HG03280 (cell line): ENCODE measurements around the gene KCNK7.
"Not testable (repeated sequence)": the region's sequence is repeated elsewhere in the genome, so short reads cannot be mapped to it uniquely, and the experiment has no call there.

Source experiments
- ATAC-seq: cut with Tn5 transposase; IDR thresholded peaks from one replicate; pipeline ENCODE4 v1.9.1; 2021; ENCODE audit warnings: mild to moderate bottlenecking, moderate library complexity; ENCODE audit not compliant: unreplicated experiment

Gene KCNK7

GRCh38 chr11:65595543-65596281, at the start of gene KCNK7:
TSS of gene KCNK7 (minus strand) at chr11:65595800. CDS start at chr11:65595772, 28 bp downstream.
- ATAC-seq, result no peak

GRCh38 chr11:65644837-65645236, 49.2 kb upstream of the KCNK7 start:
- no peak for ATAC-seq

GRCh38 chr11:65643971-65644370, 48.4 kb upstream of the KCNK7 start:
- no peak for ATAC-seq

- ATAC-seq, result no peak
Observed at GRCh38 chr11:65642014-65642671, 46.5 kb upstream of the KCNK7 start.

GRCh38 chr11:65641297-65642013, 45.9 kb upstream of the KCNK7 start:
- ATAC-seq, result no peak

- no peak for ATAC-seq
Observed at GRCh38 chr11:65640483-65641296, 45.1 kb upstream of the KCNK7 start.

DNA sequence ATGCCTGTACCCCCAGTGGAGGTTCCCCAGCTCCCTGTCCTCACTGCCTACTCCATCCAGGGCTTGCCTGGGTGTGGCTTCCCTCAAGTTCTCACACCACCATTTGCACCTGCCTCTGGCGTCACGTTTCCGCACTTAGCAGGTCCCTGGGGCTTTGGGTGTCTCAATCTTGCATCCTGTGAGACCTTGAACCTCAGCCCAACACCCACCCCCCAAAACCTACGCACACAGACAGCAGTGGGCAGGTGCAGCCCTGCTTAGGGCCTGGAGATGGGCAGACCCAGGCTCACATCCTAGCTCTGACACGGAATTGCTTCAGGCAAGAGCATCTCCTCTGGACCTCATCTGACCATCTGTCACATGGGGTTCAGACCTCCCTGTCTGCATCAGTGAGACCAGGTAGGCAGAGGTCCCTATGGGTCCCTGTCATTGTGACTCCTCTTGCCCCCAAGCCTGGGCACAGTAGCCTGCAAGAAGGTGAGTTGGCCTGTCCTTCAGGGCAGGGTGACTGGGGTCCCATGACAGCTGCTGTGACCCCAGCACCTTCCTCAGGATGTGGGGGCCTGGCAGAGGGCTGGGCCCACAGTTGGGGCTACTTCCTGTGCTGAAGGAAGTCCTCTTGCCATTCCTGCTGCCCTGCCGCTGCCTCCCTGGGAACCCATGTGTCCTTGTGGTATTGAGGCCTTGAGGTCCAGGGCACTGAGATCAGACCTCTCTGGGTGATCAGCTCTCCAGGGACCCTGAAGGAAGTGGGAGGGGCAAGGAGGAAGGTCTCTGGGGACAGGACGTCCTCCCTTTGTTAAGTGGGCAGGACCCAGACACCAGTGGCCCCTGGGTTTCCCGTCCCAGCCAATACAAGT, 44.3 kb upstream of the KCNK7 start:
- ATAC-seq, result no peak

DNA sequence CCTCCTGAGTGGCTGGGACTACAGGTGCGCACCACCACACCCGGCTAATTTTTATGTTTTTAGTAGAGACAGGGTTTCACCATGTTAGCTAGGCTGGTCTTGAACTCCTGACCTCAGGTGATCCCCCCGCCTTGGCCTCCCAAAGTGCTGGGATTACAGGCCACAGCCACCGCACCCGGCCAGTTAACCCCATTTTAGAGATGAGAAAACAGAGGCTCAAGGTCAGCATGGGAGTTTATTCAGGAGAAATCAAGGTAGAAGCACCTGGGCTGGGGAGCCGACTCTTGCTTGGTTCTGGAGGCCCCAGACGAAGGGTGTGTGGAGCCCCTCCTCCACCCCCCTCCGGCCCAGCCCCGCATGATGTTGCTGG, 43.6 kb upstream of the KCNK7 start:
- ATAC-seq, result not testable (repeated sequence)

- ATAC-seq, result peak; percentile 55
Observed at GRCh38 chr11:65637794-65638419, 42.3 kb upstream of the KCNK7 start, which contains the start of gene SIPA1. TSS of gene SIPA1 (plus strand) at chr11:65638101. CDS start at chr11:65640922, 2,821 bp downstream.

GRCh38 chr11:65637032-65637557, 41.5 kb upstream of the KCNK7 start:
- ATAC-seq, result no peak

GRCh38 chr11:65636108-65637031, 40.8 kb upstream of the KCNK7 start:
- ATAC-seq, result no peak

DNA sequence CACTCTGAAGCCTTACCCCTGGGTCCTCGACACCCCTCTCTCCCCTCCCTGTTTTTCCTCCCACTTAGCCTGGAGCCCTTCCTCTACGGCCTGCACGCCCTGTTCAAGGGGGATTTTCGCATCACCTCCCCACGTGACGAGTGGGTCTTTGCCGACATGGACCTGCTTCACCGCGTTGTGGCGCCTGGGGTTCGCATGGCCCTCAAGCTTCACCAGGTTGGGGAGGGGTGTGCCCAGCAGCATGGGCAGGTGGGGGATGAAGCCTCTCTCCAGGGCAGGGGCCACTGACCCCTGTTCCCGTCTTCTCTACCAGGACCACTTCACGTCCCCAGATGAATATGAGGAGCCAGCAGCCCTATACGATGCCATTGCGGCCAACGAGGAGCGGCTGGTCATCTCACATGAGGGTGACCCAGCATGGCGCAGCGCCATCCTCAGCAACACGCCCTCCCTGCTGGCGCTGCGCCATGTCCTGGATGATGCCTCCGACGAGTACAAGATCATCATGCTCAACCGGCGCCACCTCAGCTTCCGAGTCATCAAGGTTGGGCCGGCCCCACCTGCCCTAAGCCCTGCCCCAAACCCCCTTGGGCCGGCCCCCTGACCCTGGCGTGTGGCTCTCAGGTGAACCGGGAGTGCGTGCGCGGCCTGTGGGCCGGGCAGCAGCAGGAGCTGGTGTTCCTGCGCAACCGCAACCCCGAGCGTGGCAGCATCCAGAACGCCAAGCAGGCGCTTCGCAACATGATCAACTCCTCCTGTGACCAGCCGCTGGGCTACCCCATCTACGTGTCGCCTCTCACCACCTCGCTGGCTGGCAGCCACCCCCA, 39.5 kb upstream of the KCNK7 start:
- ATAC-seq, result no peak

DNA sequence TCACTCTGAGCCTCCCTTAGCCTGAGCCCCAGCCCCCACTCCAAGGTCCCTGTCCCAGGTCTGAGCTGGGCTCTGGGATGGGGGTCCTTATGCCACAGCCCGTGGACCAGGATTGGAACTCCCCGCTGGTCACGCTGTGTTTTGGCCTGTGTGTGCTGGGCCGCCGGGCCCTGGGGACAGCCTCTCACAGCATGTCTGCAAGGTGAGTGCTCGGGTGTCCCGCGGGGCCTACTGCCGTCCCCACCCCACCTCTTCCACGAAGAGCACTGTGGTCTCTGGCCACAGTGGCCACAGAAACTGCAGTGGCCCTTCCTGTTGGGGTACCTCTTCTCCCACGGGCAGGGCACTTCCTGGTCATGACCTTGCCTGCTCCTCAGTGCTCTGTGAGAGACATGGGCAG, 38.8 kb upstream of the KCNK7 start:
- no peak for ATAC-seq

DNA sequence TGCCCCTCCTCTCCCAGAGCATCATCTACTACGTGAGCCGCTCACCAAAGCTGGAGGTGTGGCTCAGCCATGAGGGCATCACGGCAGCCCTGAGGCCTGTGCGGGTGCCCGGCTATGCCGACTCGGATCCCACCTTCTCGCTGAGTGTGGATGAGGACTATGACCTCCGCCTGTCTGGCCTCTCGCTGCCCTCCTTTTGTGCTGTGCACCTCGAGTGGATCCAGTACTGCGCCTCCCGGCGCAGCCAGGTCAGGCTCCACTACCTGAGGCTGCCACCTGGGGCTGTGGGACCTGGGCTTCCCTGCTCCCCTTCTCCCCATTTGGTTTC, 38.5 kb upstream of the KCNK7 start:
- ATAC-seq, result no peak

GRCh38 chr11:65633390-65634108, 37.9 kb upstream of the KCNK7 start:
- ATAC-seq, result no peak

- ATAC-seq, result no peak
Observed at GRCh38 chr11:65630215-65630614, 34.6 kb upstream of the KCNK7 start.

- ATAC-seq, result no peak
Observed at GRCh38 chr11:65629579-65629978, 34.0 kb upstream of the KCNK7 start.
